NOMO-1 treated with dmso at 0.1 percent for 144 hours (cell line): Measurements from ENCODE around the gene MMP10.

ENCODE experiments used
- DNase-seq: peaks from one replicate; lab custom pipeline; 2025; ENCODE audit not compliant: unreplicated experiment; lab: John Stamatoyannopoulos, UW

MMP10 gene

GRCh38 chr11:102729849-102730815 is 50.3 kb downstream of the MMP10 start:
- DNase-seq = no peak

GRCh38 chr11:102727890-102728289 is 52.5 kb downstream of the MMP10 start:
- peak; percentile 35 for DNase-seq

DNA sequence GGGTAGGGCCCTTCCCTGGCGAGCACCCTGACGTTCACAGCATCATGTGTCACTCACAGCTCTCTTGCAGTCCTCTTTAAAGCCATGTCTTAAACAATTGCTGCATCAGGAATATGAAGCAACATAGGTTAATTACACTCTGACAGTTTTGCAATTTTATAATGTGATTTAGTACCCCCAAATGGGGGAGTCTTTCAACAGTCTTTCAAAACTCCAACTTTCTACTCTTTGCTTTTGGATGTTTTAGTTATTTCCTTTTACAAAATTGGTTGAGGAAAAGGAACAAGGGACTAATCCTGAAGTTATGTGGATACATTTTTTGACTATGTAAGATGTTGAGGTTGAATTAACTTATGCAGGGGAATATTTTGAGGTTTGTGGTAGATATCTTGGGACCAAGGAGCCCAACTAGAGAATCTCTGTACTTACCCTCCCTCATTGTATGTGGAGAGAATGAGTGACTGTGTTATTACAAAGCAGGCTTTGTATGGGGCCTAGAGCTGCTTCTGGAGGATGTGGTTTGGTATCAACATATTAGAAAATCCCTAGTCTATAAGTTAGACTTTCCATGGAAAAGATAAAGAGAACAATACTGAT is 55.4 kb downstream of the MMP10 start, which contains the start of gene MMP8:
Gene MMP8, minus strand, starts transcription at position 51 of the 597 bp plus-strand sequence. CDS start 99 bp downstream, outside the sequence.
- peak; percentile 47 for DNase-seq

DNA sequence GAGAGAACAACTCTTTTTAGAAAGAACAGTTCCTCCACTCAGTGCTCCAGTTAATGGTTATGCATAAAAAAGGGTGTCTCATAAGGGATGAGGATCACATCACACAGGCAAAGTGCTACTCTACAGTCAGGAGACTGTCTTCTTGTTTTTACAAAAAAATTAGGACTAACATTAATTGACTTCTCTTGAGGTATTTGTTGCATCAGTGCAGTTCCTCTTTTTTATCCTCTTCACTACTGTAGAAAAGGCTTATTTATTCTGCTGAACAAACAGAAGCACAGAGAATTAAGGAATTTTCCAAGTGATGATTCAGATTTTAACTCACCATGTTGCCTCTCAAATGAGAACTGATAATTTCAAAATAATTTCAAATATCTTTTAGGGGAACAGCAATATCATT is 57.6 kb downstream of the MMP10 start:
- peak; percentile 51 for DNase-seq
